Osteoblast (primary cell): Measurements from ENCODE around the gene FTH1. TPM values are rescaled to one million over a fixed set of nuclear protein-coding genes. Genes with fewer than 3 reads are reported as not detected.
A peak's percentile ranks its signal among the peaks of the same experiment; 100 is the strongest.

ENCODE experiments used
- DNase-seq: peaks from one replicate; pipeline ENCODE4 v3.0.0; 2011; ENCODE audit warnings: low spot score, mixed read lengths; ENCODE audit not compliant: insufficient read length; ENCODE audit errors: missing footprints
- H2AFZ ChIP-seq: 2 replicates; pipeline ENCODE4 v1.6.0; 2011; ENCODE audit warnings: mild to moderate bottlenecking, low read length
- H3K27ac ChIP-seq: 2 replicates; pipeline ENCODE4 v1.5.1; 2011; ENCODE audit warnings: mild to moderate bottlenecking, low read depth, low read length, moderate library complexity
- H3K27me3 ChIP-seq: 2 replicates; pipeline ENCODE4 v1.6.0; 2012; ENCODE audit warnings: mild to moderate bottlenecking, control low read depth, inconsistent platforms, low read length, moderate library complexity; ENCODE audit not compliant: insufficient read depth
- H3K36me3 ChIP-seq: 2 replicates; pipeline ENCODE4 v1.5.1; 2011; ENCODE audit warnings: mild to moderate bottlenecking, low read length, control low read depth, moderate library complexity; ENCODE audit not compliant: insufficient read depth
- H3K4me1 ChIP-seq: 2 replicates; pipeline ENCODE4 v1.5.1; 2011; ENCODE audit warnings: mild to moderate bottlenecking, low read length, control low read depth, moderate library complexity; ENCODE audit not compliant: insufficient read depth
- H3K4me2 ChIP-seq: 2 replicates; pipeline ENCODE4 v1.6.0; 2011; ENCODE audit warnings: mild to moderate bottlenecking, low read length; ENCODE audit not compliant: insufficient read depth
- H3K4me3 ChIP-seq: fragments of 200-600 bp; sonication (generic); 3 replicates; pipeline ENCODE4 v1.5.1; 2012; ENCODE audit warnings: mild to moderate bottlenecking, low read length, inconsistent platforms; ENCODE audit not compliant: insufficient read depth
- H3K79me2 ChIP-seq: 2 replicates; pipeline ENCODE4 v1.6.0; 2012; ENCODE audit warnings: mild to moderate bottlenecking, low read length, control low read depth, inconsistent platforms; ENCODE audit not compliant: insufficient read depth
- H3K9me3 ChIP-seq: 2 replicates; pipeline ENCODE4 v1.5.1; 2011; ENCODE audit warnings: low read depth, low read length, control low read depth
- H4K20me1 ChIP-seq: 2 replicates; pipeline ENCODE4 v1.6.0; 2012; ENCODE audit warnings: mild to moderate bottlenecking, low read length, control low read depth; ENCODE audit not compliant: insufficient read depth
- total RNA-seq: library from RNA; depleted of rRNA; stranded (reverse); fragments of >200 nt; gene quantifications from 2 replicates; pipeline ENCODE4 v1.2.3, GENCODE V29; 2012
- TF ChIP-seq, protein P1 (sequence below): IDR thresholded peaks from 2 replicates; pipeline ENCODE4 v1.5.1; 2011; ENCODE audit warnings: mild to moderate bottlenecking, low read depth, low read length, moderate library complexity; ENCODE audit errors: extremely low read depth

Gene FTH1
- total RNA-seq, 1 donor = 1,507 TPM

DNA sequence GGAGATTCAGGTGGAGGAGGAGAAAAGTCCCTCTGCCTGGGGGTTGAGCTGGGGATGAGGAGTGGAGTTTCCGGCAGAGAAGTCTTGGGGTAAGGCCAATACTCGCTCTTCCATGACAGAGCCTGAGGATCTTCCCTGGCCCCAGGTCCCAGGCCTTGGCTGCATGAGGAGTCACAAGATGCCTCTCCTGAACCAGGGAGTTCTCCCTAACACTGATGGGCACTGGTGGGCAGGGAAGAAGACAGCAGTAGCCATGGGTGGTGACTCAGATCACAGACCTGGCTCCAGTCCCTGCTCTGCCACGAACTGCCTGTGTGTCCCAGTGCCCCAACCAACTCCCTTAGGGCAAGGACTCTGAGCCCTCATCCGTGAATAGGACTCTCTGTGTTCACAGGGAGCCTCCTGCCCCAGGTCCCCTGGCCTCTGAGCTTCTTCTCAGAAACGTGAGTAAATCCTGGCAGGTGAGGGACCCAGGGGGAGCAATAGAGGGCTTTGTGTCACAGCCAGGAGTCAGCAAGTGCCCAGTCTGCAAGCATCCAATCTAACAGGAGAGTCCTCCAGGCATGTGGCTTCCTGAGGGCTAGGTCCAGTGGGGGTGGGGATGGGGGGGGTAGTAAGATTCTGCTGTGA is 45.5 kb upstream of the FTH1 start:
- Histone ChIP-seq H2AFZ (no peak overlapping the region), H3K4me1 (peaks cover 15% of the 10 kb centered on the region), H3K27ac (peak overlapping the region; percentile 2), H3K27me3 (no peaks in the 10 kb centered on the region), H3K4me3 (no peak overlapping the region), H4K20me1 (no peaks in the 10 kb centered on the region), H3K79me2 (no peaks in the 10 kb centered on the region), H3K36me3 (no peaks in the 10 kb centered on the region), H3K9me3 (no peaks in the 10 kb centered on the region), H3K4me2 (no peak overlapping the region)
- no peak for DNase-seq
- TF ChIP-seq, protein P1, sequence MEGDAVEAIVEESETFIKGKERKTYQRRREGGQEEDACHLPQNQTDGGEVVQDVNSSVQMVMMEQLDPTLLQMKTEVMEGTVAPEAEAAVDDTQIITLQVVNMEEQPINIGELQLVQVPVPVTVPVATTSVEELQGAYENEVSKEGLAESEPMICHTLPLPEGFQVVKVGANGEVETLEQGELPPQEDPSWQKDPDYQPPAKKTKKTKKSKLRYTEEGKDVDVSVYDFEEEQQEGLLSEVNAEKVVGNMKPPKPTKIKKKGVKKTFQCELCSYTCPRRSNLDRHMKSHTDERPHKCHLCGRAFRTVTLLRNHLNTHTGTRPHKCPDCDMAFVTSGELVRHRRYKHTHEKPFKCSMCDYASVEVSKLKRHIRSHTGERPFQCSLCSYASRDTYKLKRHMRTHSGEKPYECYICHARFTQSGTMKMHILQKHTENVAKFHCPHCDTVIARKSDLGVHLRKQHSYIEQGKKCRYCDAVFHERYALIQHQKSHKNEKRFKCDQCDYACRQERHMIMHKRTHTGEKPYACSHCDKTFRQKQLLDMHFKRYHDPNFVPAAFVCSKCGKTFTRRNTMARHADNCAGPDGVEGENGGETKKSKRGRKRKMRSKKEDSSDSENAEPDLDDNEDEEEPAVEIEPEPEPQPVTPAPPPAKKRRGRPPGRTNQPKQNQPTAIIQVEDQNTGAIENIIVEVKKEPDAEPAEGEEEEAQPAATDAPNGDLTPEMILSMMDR = no peak

GRCh38 chr11:62012451-62012831 is 45.0 kb upstream of the FTH1 start:
- Histone ChIP-seq H2AFZ (no peak overlapping the region), H3K36me3 (no peaks in the 10 kb centered on the region), H3K27me3 (no peaks in the 10 kb centered on the region), H3K4me1 (peaks cover 15% of the 10 kb centered on the region), H3K79me2 (no peaks in the 10 kb centered on the region), H3K4me2 (no peak overlapping the region), H3K4me3 (no peak overlapping the region), H3K27ac (peak overlapping the region; percentile 2), H4K20me1 (no peaks in the 10 kb centered on the region), H3K9me3 (no peaks in the 10 kb centered on the region)
- TF ChIP-seq, protein P1 = no peak
- no peak for DNase-seq

- Histone ChIP-seq H3K27me3 (no peaks in the 10 kb centered on the region), H3K4me1 (peaks cover 15% of the 10 kb centered on the region), H2AFZ (no peak overlapping the region), H3K9me3 (no peaks in the 10 kb centered on the region), H3K36me3 (no peaks in the 10 kb centered on the region), H3K79me2 (no peaks in the 10 kb centered on the region), H3K4me3 (no peak overlapping the region), H4K20me1 (no peaks in the 10 kb centered on the region), H3K27ac (no peak overlapping the region), H3K4me2 (no peak overlapping the region)
- TF ChIP-seq, protein P1 = no peak
- DNase-seq = no peak
Measured at GRCh38 chr11:62011881-62012280, 44.4 kb upstream of the FTH1 start.

DNA sequence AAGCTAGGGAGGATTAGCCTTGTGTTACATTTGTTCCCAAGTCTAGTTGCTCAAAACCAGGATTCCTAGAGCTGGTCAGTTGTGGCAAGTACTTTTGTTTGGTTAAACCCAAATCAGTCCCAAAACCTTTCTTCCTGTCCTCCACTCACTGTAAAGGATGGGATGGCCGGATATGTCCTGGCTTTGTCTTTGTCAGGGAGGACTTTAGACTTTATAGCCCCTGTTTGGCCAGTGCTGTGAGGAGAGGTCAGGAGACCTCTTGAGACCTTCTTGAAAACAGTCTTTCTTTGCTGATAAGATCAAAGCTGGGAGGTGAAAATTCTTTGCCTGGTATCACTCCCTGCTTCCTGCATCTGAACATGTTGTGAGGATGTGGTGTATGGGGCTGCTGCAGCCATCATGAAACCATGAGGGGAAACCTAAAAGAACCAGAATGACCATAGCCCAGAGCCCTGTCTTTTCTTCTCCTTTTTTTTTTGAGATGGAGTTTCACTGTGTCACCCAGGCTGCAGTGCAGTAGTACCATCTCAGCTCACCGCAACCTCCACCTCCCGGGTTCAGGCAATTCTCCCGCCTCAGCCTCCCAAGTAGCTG is 43.6 kb upstream of the FTH1 start:
- TF ChIP-seq, protein P1 = no peak
- H3K36me3 ChIP-seq = no peaks in the 10 kb centered on the region
- H4K20me1 ChIP-seq = no peaks in the 10 kb centered on the region
- H3K9me3 ChIP-seq = no peaks in the 10 kb centered on the region
- no peaks in the 10 kb centered on the region for H3K79me2 ChIP-seq
- peaks cover 15% of the 10 kb centered on the region for H3K4me1 ChIP-seq
- no peak overlapping the region for H2AFZ ChIP-seq
- no peaks in the 10 kb centered on the region for H3K27me3 ChIP-seq
- no peak for DNase-seq
- H3K4me2 ChIP-seq = no peak overlapping the region
- H3K27ac ChIP-seq = no peak overlapping the region
- H3K4me3 ChIP-seq = no peak overlapping the region
